Activated T-cell treated with anti-CD3 and anti-CD28 coated beads, Interleukin-2, amount 50 U/mL, for 48 hours (primary cell): ENCODE results near the gene ZNF648.
A peak's percentile ranks its signal among the peaks of the same experiment; 100 is the strongest.
"Not testable (repeated sequence)": the region's sequence is repeated elsewhere in the genome, so short reads cannot be mapped to it uniquely, and the experiment has no call there.

ENCODE experiments used
- DNase-seq, 2 experiments: peaks; one replicate each; pipeline ENCODE4 v3.0.0-alpha.2; 2020

The ZNF648 gene, protein sequence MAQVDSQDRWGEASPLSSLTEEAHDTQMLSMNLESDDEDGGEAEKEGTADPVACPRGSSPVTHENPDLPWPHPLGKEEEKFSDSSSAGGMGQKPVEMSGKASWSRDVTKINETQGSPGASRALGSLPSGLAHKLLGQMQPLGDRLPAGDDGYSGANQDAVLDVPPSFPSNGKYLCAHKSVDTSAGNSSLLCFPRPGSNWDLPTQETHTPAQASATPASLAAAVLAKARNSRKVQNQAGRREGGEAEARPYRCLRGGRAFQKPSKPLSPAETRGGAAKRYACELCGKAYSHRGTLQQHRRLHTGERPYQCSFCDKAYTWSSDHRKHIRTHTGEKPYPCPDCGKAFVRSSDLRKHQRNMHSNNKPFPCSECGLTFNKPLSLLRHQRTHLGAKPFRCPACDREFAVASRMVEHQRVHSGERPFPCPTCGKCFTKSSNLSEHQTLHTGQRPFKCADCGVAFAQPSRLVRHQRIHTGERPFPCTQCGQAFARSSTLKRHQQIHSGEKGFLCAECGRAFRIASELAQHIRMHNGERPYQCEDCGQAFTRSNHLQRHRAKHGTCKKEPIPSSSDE

DNA sequence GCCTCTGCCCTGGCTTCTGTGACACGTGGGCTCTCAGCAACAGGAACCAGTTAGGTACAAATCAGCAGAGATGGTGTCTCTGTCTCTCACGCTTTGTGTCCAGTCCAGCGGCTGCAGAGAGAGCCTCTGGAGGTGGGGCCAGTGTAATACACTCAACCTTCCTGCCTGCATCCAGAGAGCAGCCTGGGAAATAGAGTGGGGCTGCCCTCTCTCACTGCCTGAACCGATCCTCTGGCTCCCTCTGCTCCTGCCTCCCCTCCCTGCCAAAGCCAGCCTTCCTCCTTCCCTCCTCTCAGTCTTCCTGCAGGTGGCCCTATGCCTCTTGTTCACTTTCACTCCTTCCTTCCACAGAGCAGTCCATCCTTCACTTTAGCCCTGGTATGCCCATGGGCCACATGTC lies at the start of gene ZNF648:
Gene ZNF648 (minus strand): TSS at position 119 of the 400 bp plus-strand sequence. CDS start 3,702 bp downstream, outside the sequence.
- no peak for DNase-seq

DNA sequence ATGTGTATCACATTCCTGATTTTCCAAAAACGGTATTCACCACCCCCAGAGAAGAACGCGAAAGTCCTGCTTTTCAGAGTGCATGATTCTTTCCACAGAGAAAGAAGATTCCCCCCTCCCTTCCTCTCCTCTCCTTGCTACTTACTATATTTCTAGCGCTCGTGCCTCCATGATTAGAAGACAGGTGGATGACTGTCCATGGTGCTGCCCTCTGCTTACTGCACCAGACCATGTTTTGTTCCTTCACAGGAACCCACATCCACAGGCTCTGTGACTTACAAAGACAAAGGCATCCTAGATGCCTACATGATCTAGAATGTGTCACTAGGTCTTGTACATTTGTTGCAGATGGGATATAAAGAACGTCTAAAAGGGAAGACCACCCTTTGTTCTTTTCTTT lies 49.1 kb upstream of the ZNF648 start:
- no peak for DNase-seq

- no peak for DNase-seq
These were observed 48.3 kb upstream of the ZNF648 start for GRCh38 chr1:182109771-182110170.

- DNase-seq: no peak
These were observed 45.7 kb upstream of the ZNF648 start for GRCh38 chr1:182107209-182107608.

GRCh38 chr1:182102043-182102416 lies 40.5 kb upstream of the ZNF648 start:
- no peak for DNase-seq

DNA sequence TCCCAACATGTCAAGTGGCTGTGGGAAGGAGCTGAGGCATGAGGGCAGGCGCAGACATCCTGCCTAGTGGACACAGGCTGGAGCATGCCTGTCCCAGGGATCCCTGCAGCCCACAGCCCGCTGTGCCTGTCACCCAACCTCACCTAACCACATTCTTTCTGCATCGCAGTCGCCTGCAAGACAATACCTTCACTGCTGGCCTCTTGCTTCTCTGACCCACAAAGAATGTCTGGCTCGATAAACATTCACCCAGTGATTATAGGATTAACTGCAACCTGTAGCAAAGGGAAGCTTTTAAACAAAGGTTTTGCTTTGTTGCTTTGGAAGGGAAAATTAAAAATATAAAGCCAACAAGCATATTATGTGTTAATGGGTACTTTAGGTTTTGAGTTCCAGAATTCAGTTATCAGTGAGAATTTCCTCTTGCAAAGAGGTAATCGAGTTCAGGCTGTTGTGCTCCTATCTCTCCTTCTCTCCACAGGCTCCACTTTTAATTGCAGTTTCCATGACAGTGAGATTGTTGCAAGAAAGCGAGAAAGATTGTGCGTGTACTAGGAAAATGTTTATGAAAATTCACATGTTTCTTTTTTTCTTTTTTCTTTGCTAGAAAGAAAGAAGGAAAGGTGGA lies 40.0 kb upstream of the ZNF648 start:
- no peak for DNase-seq

- DNase-seq: no peak
These were observed 36.8 kb upstream of the ZNF648 start for GRCh38 chr1:182098301-182098700.

DNA sequence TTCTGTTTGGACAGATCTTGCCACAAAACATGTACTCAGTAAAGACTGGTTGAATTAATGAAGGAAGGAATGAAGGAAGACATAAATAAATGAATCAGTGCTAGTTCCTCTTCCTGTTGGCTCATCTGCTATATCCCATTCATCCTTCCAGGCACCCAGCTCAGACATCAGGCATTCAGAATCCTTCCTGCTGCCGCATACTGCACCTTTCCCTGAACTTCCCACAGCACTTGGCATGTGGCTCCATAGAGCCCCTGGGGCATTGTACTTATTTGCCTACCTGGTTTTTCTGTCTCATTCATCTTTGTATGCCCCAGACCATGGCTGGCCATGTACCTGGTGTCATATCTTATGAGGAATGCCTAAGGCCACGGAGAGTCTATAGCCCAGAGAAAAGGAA lies 34.4 kb upstream of the ZNF648 start:
- DNase-seq: no peak

- DNase-seq: not testable (repeated sequence)
These were observed 33.0 kb upstream of the ZNF648 start for GRCh38 chr1:182094514-182095005.

- DNase-seq: no peak
These were observed 32.3 kb upstream of the ZNF648 start for GRCh38 chr1:182093781-182094180.

DNA sequence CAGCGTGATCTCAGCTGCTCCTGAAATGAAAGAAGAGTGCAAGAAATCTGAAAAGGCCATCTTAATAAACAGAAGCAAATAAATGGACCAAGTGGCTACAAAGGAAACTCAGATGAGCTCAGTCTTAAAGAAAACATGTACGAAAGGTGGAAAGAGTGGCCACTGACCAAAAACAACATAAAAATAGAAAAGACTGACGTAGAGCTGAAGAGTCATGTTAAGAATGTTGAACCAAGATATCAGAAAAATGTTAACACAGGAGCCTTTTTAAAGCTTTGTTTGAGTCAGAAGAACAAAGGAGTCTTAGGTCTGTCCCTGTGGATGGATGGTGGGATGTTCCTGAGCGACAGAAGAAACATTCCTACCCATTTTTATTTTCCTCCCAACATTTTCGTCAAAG lies 30.8 kb upstream of the ZNF648 start:
- DNase-seq: no peak

- DNase-seq: no peak
These were observed 29.6 kb upstream of the ZNF648 start for GRCh38 chr1:182091083-182091482.

- DNase-seq: no peak
These were observed 26.3 kb upstream of the ZNF648 start for GRCh38 chr1:182087719-182088350.

- DNase-seq: no peak
These were observed 25.8 kb upstream of the ZNF648 start for GRCh38 chr1:182087304-182087703.

DNA sequence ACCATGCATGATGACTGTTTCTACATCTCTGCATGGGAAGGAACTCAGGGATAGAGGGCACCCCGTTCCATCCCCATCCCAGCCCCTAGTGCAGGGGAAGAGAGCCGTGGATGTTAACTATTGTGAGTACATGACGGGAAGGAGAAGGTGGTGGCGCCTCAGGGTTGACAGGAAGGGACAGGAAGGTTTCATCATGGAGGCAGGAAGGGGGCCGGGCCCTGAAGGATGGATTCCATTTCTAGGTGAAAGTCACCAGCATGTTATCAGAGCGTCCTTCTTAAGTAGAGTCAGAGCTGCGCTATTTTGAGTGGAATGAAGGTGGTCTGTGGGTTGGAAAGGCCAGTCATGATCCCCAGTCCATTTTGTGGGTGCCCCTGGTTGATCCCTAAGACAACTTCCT lies 25.1 kb upstream of the ZNF648 start:
- no peak for DNase-seq

DNA sequence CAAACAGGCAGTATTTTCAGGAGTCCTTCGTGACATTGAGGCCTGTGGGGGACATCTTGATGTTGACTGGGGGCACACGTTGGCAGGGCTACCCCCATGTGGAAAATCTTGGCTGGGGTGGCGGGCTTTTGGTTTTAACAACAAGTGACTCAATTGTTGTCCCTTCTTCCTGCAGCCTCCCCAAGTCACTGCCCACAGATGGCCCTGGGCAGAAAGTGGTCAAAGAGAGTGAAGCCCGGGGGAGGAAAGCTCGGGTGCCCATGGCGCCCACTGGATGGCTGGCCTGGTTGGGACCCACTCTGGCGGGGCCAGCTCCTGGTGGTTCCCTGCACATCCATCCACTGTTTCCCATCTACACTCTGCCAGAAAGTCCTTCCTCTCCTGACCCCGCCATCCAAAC lies 24.6 kb upstream of the ZNF648 start:
- DNase-seq: no peak

- DNase-seq: no peak
These were observed 24.2 kb upstream of the ZNF648 start for GRCh38 chr1:182085726-182086125.

DNA sequence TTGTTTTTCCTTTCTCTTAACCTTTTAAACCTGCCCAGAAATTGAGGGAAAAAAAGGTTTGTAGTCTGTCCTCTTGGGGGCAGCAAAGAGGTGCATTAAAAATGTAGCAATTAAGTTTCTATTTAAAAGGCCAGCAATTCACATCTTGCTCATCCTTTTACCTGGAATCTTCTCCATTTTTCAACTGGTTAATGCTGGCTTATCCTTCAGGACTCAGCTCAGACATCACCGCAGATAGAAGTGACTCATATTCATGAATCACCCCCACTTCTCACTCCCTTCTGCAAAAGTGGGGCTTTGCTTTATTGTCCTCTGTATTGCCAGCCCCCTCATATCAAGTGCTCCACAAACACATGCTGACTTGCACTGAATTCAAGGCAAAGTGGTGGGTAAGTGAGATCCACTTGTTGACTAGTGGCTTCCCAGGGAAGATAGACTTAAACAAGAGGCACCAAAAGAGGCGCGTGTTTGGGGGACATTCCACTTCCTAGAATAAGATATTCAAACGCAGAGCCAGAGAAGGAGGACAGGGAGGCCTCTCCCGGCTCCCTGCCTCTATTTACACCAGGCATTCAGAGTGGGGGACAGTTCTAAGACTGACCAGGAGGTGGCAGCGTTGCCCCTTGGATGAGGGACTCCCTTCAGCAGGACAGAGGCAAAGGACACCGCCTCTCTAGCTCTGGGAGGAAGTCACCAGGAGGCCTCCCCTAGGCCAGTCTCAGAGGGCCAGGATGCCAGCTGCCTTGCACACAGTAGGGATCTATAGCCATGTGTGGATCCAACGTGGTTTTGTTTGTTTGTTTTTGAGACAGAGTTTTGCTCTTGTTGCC lies 23.2 kb upstream of the ZNF648 start:
- peak; percentile 89 for DNase-seq

GRCh38 chr1:182083851-182084486 lies 22.5 kb upstream of the ZNF648 start:
- no peak for DNase-seq

- DNase-seq: no peak
These were observed 19.6 kb upstream of the ZNF648 start for GRCh38 chr1:182080955-182081582.

- no peak for DNase-seq
These were observed 18.5 kb upstream of the ZNF648 start for GRCh38 chr1:182080040-182080439.

GRCh38 chr1:182071924-182072323 lies 10.4 kb upstream of the ZNF648 start:
- no peak for DNase-seq
